OCI-LY7 (cell line): ENCODE measurements around the gene ITSN1. TPM values are rescaled to one million over a fixed set of nuclear protein-coding genes. Genes with fewer than 3 reads are reported as not detected.

Experiments
- BruUV-seq: library from RNA; stranded (reverse); fragments of 400-500 nt; replicated peaks from 2 replicates; lab custom pipeline; 2021; lab: Mats Ljungman, UMichigan
- CTCF ChIA-PET: fragments of 300-600 bp; sonication (Branson Sonifier 250); formaldehyde crosslinking; loops from one replicate; lab custom pipeline; 2022; ENCODE audit warnings: antibody characterized with exemption; ENCODE audit not compliant: unreplicated experiment; lab: Charles Lee
- POLR2A ChIA-PET: fragments of 300-600 bp; sonication (Branson Sonifier 250); formaldehyde crosslinking; loops from one replicate; lab custom pipeline; 2022; ENCODE audit warnings: antibody characterized with exemption; lab: Charles Lee
- DNase-seq: peaks from one replicate; pipeline ENCODE4 v3.0.0-alpha.2; 2015; ENCODE audit warnings: low spot score
- H2AFZ ChIP-seq: fragments of 200-600 bp; sonication (generic), shearing (Covaris generic); 2 replicates; pipeline ENCODE4 v1.6.1; 2014; ENCODE audit warnings: mild to moderate bottlenecking, antibody characterized with exemption, low read length, moderate library complexity
- H3K27ac ChIP-seq: fragments of 200-600 bp; sonication (generic); 2 replicates; pipeline ENCODE4 v1.5.1; 2014; ENCODE audit warnings: mixed run types, low read depth, mild to moderate bottlenecking, moderate library complexity, low read length, inconsistent platforms; ENCODE audit not compliant: poor library complexity, severe bottlenecking
- H3K36me3 ChIP-seq: fragments of 200-600 bp; sonication (generic); 2 replicates; pipeline ENCODE4 v1.6.1; 2014; ENCODE audit warnings: mild to moderate bottlenecking, antibody characterized with exemption, low read length, moderate library complexity, mixed read lengths; ENCODE audit not compliant: insufficient read depth
- H3K4me1 ChIP-seq: fragments of 200-600 bp; sonication (generic); 2 replicates; pipeline ENCODE4 v1.5.1; 2014; ENCODE audit warnings: mild to moderate bottlenecking, low read length; ENCODE audit not compliant: insufficient read depth, poor library complexity, severe bottlenecking
- H3K4me2 ChIP-seq: fragments of 200-600 bp; sonication (generic); 2 replicates; pipeline ENCODE4 v1.6.1; 2014; ENCODE audit warnings: mild to moderate bottlenecking, low read length
- H3K4me3 ChIP-seq: fragments of 200-600 bp; sonication (generic); 2 replicates; pipeline ENCODE4 v1.5.1; 2014; ENCODE audit warnings: mild to moderate bottlenecking, low read depth, low read length; ENCODE audit not compliant: poor library complexity, severe bottlenecking
- H3K79me2 ChIP-seq: fragments of 200-600 bp; sonication (generic); 2 replicates; pipeline ENCODE4 v1.6.1; 2016; ENCODE audit warnings: low read depth, mild to moderate bottlenecking, low read length, moderate library complexity, mixed read lengths; ENCODE audit not compliant: insufficient read depth
- H3K9me2 ChIP-seq: fragments of 200-600 bp; sonication (generic); 2 replicates; pipeline ENCODE4 v1.6.1; 2016; ENCODE audit warnings: mild to moderate bottlenecking, low read length, mixed read lengths; ENCODE audit not compliant: insufficient read depth
- H3K9me3 ChIP-seq: fragments of 200-600 bp; sonication (generic); 2 replicates; pipeline ENCODE4 v1.6.1; 2014; ENCODE audit warnings: mild to moderate bottlenecking, mixed run types, low read length, mixed read lengths
- H4K20me1 ChIP-seq: fragments of 200-600 bp; sonication (generic); 2 replicates; pipeline ENCODE4 v1.6.1; 2014; ENCODE audit warnings: mild to moderate bottlenecking, antibody characterized with exemption, low read length, moderate library complexity, mixed read lengths; ENCODE audit not compliant: insufficient read depth
- EZH2phosphoT487 ChIP-seq: fragments of 200-600 bp; sonication (generic); IDR thresholded peaks from 2 replicates; pipeline ENCODE4 v1.6.1; 2018; ENCODE audit warnings: low read depth, borderline replicate concordance, mild to moderate bottlenecking, mixed run types, antibody characterized with exemption, low read length, moderate library complexity, mixed read lengths
- intact Hi-C: fragments of 100-400 bp; cut with micrococcal nuclease; formaldehyde crosslinking; loops from one replicate; pipeline ENCODE4 v1.10.0; 2022; ENCODE audit not compliant: unreplicated experiment
- total RNA-seq, 2 experiments: library from RNA; depleted of rRNA in 1 of 2; stranded (reverse); fragments of >200 nt in 1 of 2; shearing (Covaris generic) in 1 of 2; gene quantifications; 2 replicates each; pipeline ENCODE4 v1.2.3, GENCODE V29; 2014 to 2022
- TF ChIP-seq, protein P1 (sequence below): fragments of 200-600 bp; sonication (generic); conservative IDR thresholded peaks from 2 replicates; pipeline ENCODE4 v1.5.1; 2014; ENCODE audit warnings: mild to moderate bottlenecking, antibody characterized with exemption, low read length, moderate library complexity, mixed read lengths

ITSN1 gene
- total RNA-seq, 2 experiments from 2014 or later: 0.60 to 5.9 TPM

DNA sequence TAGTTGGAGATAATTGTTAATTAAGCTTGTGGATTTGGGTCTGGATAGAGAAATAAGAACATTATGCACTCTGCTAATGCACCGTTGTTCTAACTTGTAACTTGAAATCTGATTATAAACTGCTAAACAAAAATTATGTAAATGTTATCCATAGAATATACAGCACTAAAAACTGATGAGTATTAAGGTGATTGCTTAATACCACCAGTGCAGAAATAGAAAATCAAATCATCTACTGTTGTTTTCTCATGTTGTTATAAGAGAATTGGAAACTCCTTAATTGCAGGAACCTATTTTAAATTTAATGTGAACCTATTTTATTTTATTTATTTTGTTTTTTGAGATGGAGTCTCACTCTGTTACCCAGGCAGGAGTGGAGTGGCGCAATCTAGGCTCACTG, 125.7 kb downstream of the ITSN1 start:
- CTCF ChIA-PET: no interaction called here
- BruUV-seq: no TSS peak
- no peak for TF ChIP-seq EZH2phosphoT487
- TF ChIP-seq, protein P1, sequence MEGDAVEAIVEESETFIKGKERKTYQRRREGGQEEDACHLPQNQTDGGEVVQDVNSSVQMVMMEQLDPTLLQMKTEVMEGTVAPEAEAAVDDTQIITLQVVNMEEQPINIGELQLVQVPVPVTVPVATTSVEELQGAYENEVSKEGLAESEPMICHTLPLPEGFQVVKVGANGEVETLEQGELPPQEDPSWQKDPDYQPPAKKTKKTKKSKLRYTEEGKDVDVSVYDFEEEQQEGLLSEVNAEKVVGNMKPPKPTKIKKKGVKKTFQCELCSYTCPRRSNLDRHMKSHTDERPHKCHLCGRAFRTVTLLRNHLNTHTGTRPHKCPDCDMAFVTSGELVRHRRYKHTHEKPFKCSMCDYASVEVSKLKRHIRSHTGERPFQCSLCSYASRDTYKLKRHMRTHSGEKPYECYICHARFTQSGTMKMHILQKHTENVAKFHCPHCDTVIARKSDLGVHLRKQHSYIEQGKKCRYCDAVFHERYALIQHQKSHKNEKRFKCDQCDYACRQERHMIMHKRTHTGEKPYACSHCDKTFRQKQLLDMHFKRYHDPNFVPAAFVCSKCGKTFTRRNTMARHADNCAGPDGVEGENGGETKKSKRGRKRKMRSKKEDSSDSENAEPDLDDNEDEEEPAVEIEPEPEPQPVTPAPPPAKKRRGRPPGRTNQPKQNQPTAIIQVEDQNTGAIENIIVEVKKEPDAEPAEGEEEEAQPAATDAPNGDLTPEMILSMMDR: no peak
- no peak overlapping the region for H3K4me3 ChIP-seq
- no peaks in the 10 kb centered on the region for H3K36me3 ChIP-seq
- H3K27ac ChIP-seq: no peak overlapping the region
- no peaks in the 10 kb centered on the region for H3K79me2 ChIP-seq
- no peaks in the 10 kb centered on the region for H3K9me2 ChIP-seq
- intact Hi-C loops: no loop called here
- no peak overlapping the region for H3K4me2 ChIP-seq
- no peaks in the 10 kb centered on the region for H3K9me3 ChIP-seq
- POLR2A ChIA-PET: interaction anchor here (1.2 kb wide), 1 partner anchor 13 kb away, joined by 4 read pairs; no protein-coding TSS in a partner anchor
- H3K4me1 ChIP-seq: no peaks in the 10 kb centered on the region
- no peak for DNase-seq
- H4K20me1 ChIP-seq: no peaks in the 10 kb centered on the region
- H2AFZ ChIP-seq: no peak overlapping the region

DNA sequence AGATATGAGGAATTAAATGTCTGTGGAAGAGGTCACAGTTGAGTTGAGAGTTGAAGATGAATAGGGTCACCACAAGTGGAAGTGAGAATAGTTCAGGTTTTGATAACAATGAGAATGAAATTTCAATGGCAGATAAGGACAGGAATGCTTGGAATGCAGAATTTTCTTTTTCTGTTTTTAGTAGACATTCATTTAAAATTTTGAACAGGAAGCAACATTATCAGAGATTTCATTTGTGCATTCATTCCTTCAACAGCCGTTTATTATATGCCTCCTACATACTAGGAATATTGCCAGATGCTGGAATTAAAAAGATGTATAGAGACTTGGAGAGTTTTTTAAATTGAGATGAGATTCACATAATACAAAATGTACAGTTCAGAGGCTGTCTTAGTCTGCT, 126.8 kb downstream of the ITSN1 start:
- TF ChIP-seq, protein P1: no peak
- TF ChIP-seq EZH2phosphoT487: no peak
- ChIA-PET CTCF (no interaction called here), POLR2A (no interaction called here)
- no TSS peak for BruUV-seq
- H3K79me2 ChIP-seq: no peaks in the 10 kb centered on the region
- H3K4me2 ChIP-seq: no peak overlapping the region
- H3K36me3 ChIP-seq: no peaks in the 10 kb centered on the region
- DNase-seq: no peak
- H3K9me3 ChIP-seq: no peaks in the 10 kb centered on the region
- intact Hi-C loops: no loop called here
- H4K20me1 ChIP-seq: no peaks in the 10 kb centered on the region
- no peak overlapping the region for H3K4me3 ChIP-seq
- H3K4me1 ChIP-seq: no peaks in the 10 kb centered on the region
- H3K27ac ChIP-seq: no peak overlapping the region
- H2AFZ ChIP-seq: no peak overlapping the region
- no peaks in the 10 kb centered on the region for H3K9me2 ChIP-seq

DNA sequence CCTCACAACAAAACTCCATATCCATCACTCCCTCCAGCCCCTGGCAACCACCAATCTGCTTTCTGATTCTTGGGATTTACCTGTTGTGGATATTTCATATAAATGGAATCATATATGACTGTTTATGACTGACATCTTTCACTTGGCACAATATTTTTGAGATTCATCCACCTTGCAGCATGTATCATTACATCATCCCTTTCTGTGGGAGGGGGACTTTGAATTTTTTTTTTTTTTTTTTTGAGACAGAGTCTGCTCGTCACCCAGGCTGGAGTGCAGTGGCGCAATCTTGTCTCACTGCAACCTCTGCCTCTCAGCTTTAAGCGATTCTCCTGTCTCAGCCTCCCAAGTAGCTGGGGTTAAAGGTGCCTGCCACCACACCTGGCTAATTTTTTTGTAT, 128.2 kb downstream of the ITSN1 start:
- no peak for DNase-seq
- ChIA-PET POLR2A (no interaction called here), CTCF (no interaction called here)
- intact Hi-C loops: no loop called here
- no peaks in the 10 kb centered on the region for H3K36me3 ChIP-seq
- H4K20me1 ChIP-seq: no peaks in the 10 kb centered on the region
- H2AFZ ChIP-seq: no peak overlapping the region
- no peaks in the 10 kb centered on the region for H3K4me1 ChIP-seq
- TF ChIP-seq EZH2phosphoT487: no peak
- TF ChIP-seq, protein P1: no peak
- no peaks in the 10 kb centered on the region for H3K9me3 ChIP-seq
- no peak overlapping the region for H3K4me2 ChIP-seq
- H3K9me2 ChIP-seq: no peaks in the 10 kb centered on the region
- H3K4me3 ChIP-seq: no peak overlapping the region
- H3K79me2 ChIP-seq: no peaks in the 10 kb centered on the region
- H3K27ac ChIP-seq: no peak overlapping the region
- BruUV-seq: no TSS peak
